Forelimb muscle (tissue), 1 donor: ENCODE measurements around the gene FUOM. TPM values are rescaled to one million over a fixed set of nuclear protein-coding genes. Genes with fewer than 3 reads are reported as not detected.
"Not testable (repeated sequence)": the region's sequence is repeated elsewhere in the genome, so short reads cannot be mapped to it uniquely, and the experiment has no call there.

Experiments used
- DNase-seq: peaks from one replicate; pipeline ENCODE4 v3.0.0-alpha.2; 2013; ENCODE audit warnings: low read depth
- polyA plus RNA-seq: library from polyadenylated mRNA; unstranded; fragments of 120-200 nt; gene quantifications from one replicate; pipeline ENCODE4 v1.2.1, GENCODE V29; 2013; ENCODE audit not compliant: insufficient read length

The FUOM gene
- polyA plus RNA-seq, 1 donor, result 4.5 TPM

GRCh38 chr10:133388973-133389818, 31.4 kb upstream of the FUOM start:
- no peak for DNase-seq

GRCh38 chr10:133388236-133388972, 30.6 kb upstream of the FUOM start:
- DNase-seq, result no peak

GRCh38 chr10:133386951-133387350, 29.1 kb upstream of the FUOM start:
- DNase-seq, result not testable (repeated sequence)

GRCh38 chr10:133385214-133385613, 27.4 kb upstream of the FUOM start:
- no peak for DNase-seq

GRCh38 chr10:133384071-133384470, 26.3 kb upstream of the FUOM start:
- DNase-seq, result no peak

- no peak for DNase-seq
Measured at GRCh38 chr10:133383551-133383950, 25.7 kb upstream of the FUOM start.

GRCh38 chr10:133381036-133381435, 23.2 kb upstream of the FUOM start:
- DNase-seq, result no peak

- DNase-seq, result no peak
Measured at GRCh38 chr10:133379801-133380666, 22.2 kb upstream of the FUOM start.

- no peak for DNase-seq
Measured at GRCh38 chr10:133379152-133379800, 21.5 kb upstream of the FUOM start, which contains the start of gene PAOX. PAOX (plus strand) TSS chr10:133379262; CDS start chr10:133379317, 55 bp downstream.

GRCh38 chr10:133378251-133379096, 20.7 kb upstream of the FUOM start:
- DNase-seq, result no peak

GRCh38 chr10:133377818-133378250, 20.0 kb upstream of the FUOM start:
- no peak for DNase-seq

- DNase-seq, result no peak
Measured at GRCh38 chr10:133377025-133377817, 19.4 kb upstream of the FUOM start.

- DNase-seq, result not testable (repeated sequence)
Measured at GRCh38 chr10:133376183-133376582, 18.4 kb upstream of the FUOM start.

- DNase-seq, result no peak
Measured at GRCh38 chr10:133375357-133376115, 17.7 kb upstream of the FUOM start.

- peak; percentile 63 for DNase-seq
Measured at GRCh38 chr10:133373174-133374090, 15.6 kb upstream of the FUOM start, which contains the start of gene ECHS1. ECHS1 (minus strand) TSS chr10:133373354; CDS start chr10:133373333, 21 bp downstream.

GRCh38 chr10:133372507-133372906, 14.7 kb upstream of the FUOM start:
- DNase-seq, result no peak

GRCh38 chr10:133370030-133370786, 12.4 kb upstream of the FUOM start:
- DNase-seq, result no peak
